ENCODE data around the gene EIF6.

GRCh38 chr20:35288325-35289060, 3.9 kb upstream of the EIF6 start:
- TF ChIP-seq POLR2AphosphoS5 (IDR thresholded peaks at IDR 0.05; ENCODE audit: low read depth, low read length) (no peak), POLR2A (IDR thresholded peaks at IDR 0.05; ENCODE audit: low read depth, low read length) (no peak), TAF1 (IDR thresholded peaks at IDR 0.05; ENCODE audit: borderline replicate concordance, low read depth, low read length) (no peak)

Measured in GM12892 (cell line).